HL-60 (cell line): ENCODE measurements around the gene VAV2.

ENCODE experiments used
- CTCF ChIP-seq: IDR thresholded peaks from one replicate; pipeline ENCODE4 v1.5.1; 2011; ENCODE audit warnings: low read length, control low read depth, inconsistent platforms; ENCODE audit not compliant: insufficient read depth
- GABPA ChIP-seq: IDR thresholded peaks from 2 replicates; pipeline ENCODE4 v1.6.1; 2012; ENCODE audit warnings: low read depth
- POLR2AphosphoS5 ChIP-seq: IDR thresholded peaks from 2 replicates; pipeline ENCODE4 v1.6.1; 2012; ENCODE audit warnings: low read depth
- REST ChIP-seq: IDR thresholded peaks from 2 replicates; pipeline ENCODE4 v1.6.1; 2012; ENCODE audit warnings: low read depth; ENCODE audit not compliant: insufficient replicate concordance
- SPI1 ChIP-seq: IDR thresholded peaks from 2 replicates; pipeline ENCODE4 v1.6.1; 2012; ENCODE audit warnings: low read depth, mild to moderate bottlenecking, borderline replicate concordance

DNA sequence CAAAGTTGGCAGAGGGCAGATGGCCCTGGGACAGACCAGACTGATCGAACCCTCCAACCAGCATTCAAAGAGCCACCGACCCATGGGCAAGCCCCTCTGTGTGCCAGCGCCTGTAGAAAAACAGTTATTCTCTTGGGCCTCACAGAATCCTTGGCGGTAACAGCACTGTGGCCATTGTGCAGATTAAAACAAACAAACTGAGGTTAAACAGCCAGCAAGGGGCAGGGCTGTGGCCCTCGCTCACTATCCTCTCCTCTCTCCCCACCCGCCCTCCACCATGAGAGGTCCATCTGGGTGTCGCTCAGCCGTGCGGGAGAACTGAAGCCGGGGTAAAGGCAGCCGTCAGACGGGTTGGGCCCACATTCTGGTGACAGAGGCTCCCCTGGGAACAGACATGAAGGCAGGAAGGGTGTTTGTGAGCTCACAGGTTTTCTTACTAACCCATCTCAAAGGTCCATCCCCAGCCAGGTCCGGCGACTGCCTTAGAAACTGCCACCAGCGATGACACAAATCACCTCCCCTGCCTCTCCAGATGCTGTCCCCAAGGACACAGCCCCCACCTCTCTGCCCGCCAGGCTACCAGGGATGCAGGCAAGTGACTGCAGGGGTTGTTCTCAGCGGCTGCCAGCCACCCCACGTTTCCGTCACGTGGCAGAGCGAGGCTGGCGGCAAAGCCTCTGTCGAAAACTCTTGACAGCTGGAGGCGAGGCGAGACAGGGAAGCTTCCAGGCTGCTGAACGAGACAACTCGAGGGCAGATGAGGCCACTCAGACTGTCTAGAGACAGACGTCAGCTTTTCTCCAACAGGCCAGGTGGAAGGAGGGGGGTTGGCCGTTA lies 178.2 kb downstream of the VAV2 start:
- TF ChIP-seq CTCF (no peak), POLR2AphosphoS5 (no peak), REST (no peak), SPI1 (no peak), GABPA (no peak)
